Activated naive CD4-positive, alpha-beta T cell treated with anti-CD3 and anti-CD28 coated beads for 36 hours (primary cell): ENCODE measurements around the gene TPI1. TPM values are rescaled to one million over a fixed set of nuclear protein-coding genes. Genes with fewer than 3 reads are reported as not detected.

ENCODE experiments used
- CTCF ChIA-PET: fragments of 350-600 bp; sonication (Branson Sonifier 250); formaldehyde crosslinking; loops from one replicate; lab custom pipeline; 2021; ENCODE audit warnings: antibody characterized with exemption; lab: Charles Lee
- DNase-seq: peaks from one replicate; pipeline ENCODE4 v3.0.0-alpha.2; 2020
- H3K27ac Mint-ChIP-seq: one replicate; pipeline ENCODE4 v1.8.0; 2021; ENCODE audit warnings: mild to moderate bottlenecking, mixed read lengths
- H3K27me3 Mint-ChIP-seq: one replicate; pipeline ENCODE4 v1.8.0; 2021; ENCODE audit warnings: low read depth, mixed read lengths
- H3K36me3 Mint-ChIP-seq: one replicate; pipeline ENCODE4 v1.8.0; 2021; ENCODE audit warnings: low read depth, mixed read lengths
- H3K4me1 Mint-ChIP-seq: one replicate; pipeline ENCODE4 v1.8.0; 2021; ENCODE audit warnings: low read depth, mixed read lengths
- H3K4me3 Mint-ChIP-seq: one replicate; pipeline ENCODE4 v1.8.0; 2021; ENCODE audit warnings: mild to moderate bottlenecking, moderate library complexity, mixed read lengths
- H3K9me3 Mint-ChIP-seq: one replicate; pipeline ENCODE4 v1.8.0; 2021; ENCODE audit warnings: mixed read lengths
- intact Hi-C: fragments of 100-400 bp; cut with micrococcal nuclease; formaldehyde crosslinking; loops from one replicate; pipeline ENCODE4 v1.15.1; 2023
- total RNA-seq, 2 experiments: library from RNA; stranded (reverse); gene quantifications; one replicate each; pipeline ENCODE4 v1.2.3, GENCODE V29; 2021

TPI1 gene
- total RNA-seq, 2 experiments from 2014 or later, result 1,222 to 1,282 TPM

GRCh38 chr12:6919588-6919987, 52.3 kb downstream of the TPI1 start:
- intact Hi-C loops, result no loop called here
- Mint-ChIP-seq H3K4me1 (peaks cover 31% of the 10 kb centered on the region), H3K9me3 (no peaks in the 10 kb centered on the region), H3K4me3 (no peak overlapping the region), H3K27ac (peak overlapping the region; percentile 60), H3K36me3 (peaks cover 26% of the 10 kb centered on the region), H3K27me3 (no peaks in the 10 kb centered on the region)
- CTCF ChIA-PET, result interaction anchor here (0.5 to 1.5 kb wide), 2 partner anchors 18 to 872 kb away, joined by 3 to 4 read pairs; no protein-coding TSS in a partner anchor
- no peak for DNase-seq

Other genes with a start within 250 kb of the TPI1 start
- gene LPAR5, start 231.6 kb upstream of the TPI1 start, total RNA-seq, result 1 to 10 TPM; 1.7 to 2.2 TPM
- 1 to 10 TPM; 2.3 to 2.4 TPM for gene ACRBP, start 220.1 kb upstream of the TPI1 start, total RNA-seq
- 10 to 100 TPM; 17.3 to 17.8 TPM for gene ING4, start 204.4 kb upstream of the TPI1 start, total RNA-seq
- gene ZNF384, start 178.2 kb upstream of the TPI1 start, total RNA-seq, result 10 to 100 TPM; 52.6 to 56.6 TPM
- gene PIANP, start 166.7 kb upstream of the TPI1 start, total RNA-seq, result under 1 TPM; 0.21 to 0.27 TPM
- 10 to 100 TPM; 43.0 to 47.8 TPM for gene COPS7A, start 143.5 kb upstream of the TPI1 start, total RNA-seq
- 100 to 1,000 TPM; 140 to 143 TPM for gene MLF2, start 114.4 kb upstream of the TPI1 start, total RNA-seq
- gene PTMS, start 101.2 kb upstream of the TPI1 start, total RNA-seq, result 10 to 100 TPM; 35.1 to 44.2 TPM
- gene LAG3, start 95.0 kb upstream of the TPI1 start, total RNA-seq, result 10 to 100 TPM; 22.8 to 25.1 TPM
- gene CD4, start 78.0 kb upstream of the TPI1 start, total RNA-seq, result 100 to 1,000 TPM; 155 to 161 TPM
- under 1 TPM in 1 of 2 experiments, not detected in 1; 0.24 TPM for gene GPR162, start 45.7 kb upstream of the TPI1 start, total RNA-seq
- 1 to 10 TPM; 1.9 to 2.0 TPM for gene P3H3, start 39.1 kb upstream of the TPI1 start, total RNA-seq
- gene GNB3, start 26.6 kb upstream of the TPI1 start, total RNA-seq, result under 1 TPM; 0.48 to 0.54 TPM
- gene CDCA3, start 16.2 kb upstream of the TPI1 start, total RNA-seq, result 100 to 1,000 TPM; 106 to 108 TPM
- gene USP5, start 15.4 kb upstream of the TPI1 start, total RNA-seq, result 100 to 1,000 TPM; 115 to 123 TPM
- 1 to 10 TPM; 2.6 to 2.8 TPM for gene SPSB2, start 5.8 kb downstream of the TPI1 start, total RNA-seq
- 1 to 10 TPM; 6.3 to 6.4 TPM for gene LRRC23, start 37.3 kb downstream of the TPI1 start, total RNA-seq
- gene ENO2, start 47.0 kb downstream of the TPI1 start, total RNA-seq, result 100 to 1,000 TPM; 128 to 131 TPM
- 10 to 100 TPM; 20.1 to 22.2 TPM for gene ATN1, start 60.4 kb downstream of the TPI1 start, total RNA-seq
- not detected for gene RNU7-1, start 76.3 kb downstream of the TPI1 start, total RNA-seq
- gene C12orf57, start 76.5 kb downstream of the TPI1 start, total RNA-seq, result 100 to 1,000 TPM; 242 to 245 TPM
- gene PTPN6, start 83.8 kb downstream of the TPI1 start, total RNA-seq, result 100 to 1,000 TPM; 334 to 348 TPM
- 100 to 1,000 TPM; 389 to 392 TPM for gene PHB2, start 103.1 kb downstream of the TPI1 start, total RNA-seq
- 10 to 100 TPM; 89.1 to 91.9 TPM for gene EMG1, start 103.4 kb downstream of the TPI1 start, total RNA-seq
- gene LPCAT3, start 150.9 kb downstream of the TPI1 start, total RNA-seq, result 10 to 100 TPM; 22.7 to 27.2 TPM
- 1 to 10 TPM; 2.2 to 3.1 TPM for gene C1S, start 193.2 kb downstream of the TPI1 start, total RNA-seq
- 1 to 10 TPM; 1.4 to 1.5 TPM for gene C1R, start 224.9 kb downstream of the TPI1 start, total RNA-seq
- 10 to 100 TPM; 10.3 to 11.5 TPM for gene C1RL, start 241.7 kb downstream of the TPI1 start, total RNA-seq